Upper lobe of right lung (tissue), 1 donor: Measurements from ENCODE around the gene STK32B. TPM values are rescaled to one million over a fixed set of nuclear protein-coding genes. Genes with fewer than 3 reads are reported as not detected.

Experiments used
- ATAC-seq: fragments of 200-7000 bp; cut with Tn5 transposase; one replicate; pipeline ENCODE4 v1.9.1; 2020; ENCODE audit warnings: mild to moderate bottlenecking, moderate library complexity
- DNase-seq: peaks from one replicate; pipeline ENCODE4 v3.0.0-alpha.2; 2020
- H3K27ac ChIP-seq: fragments of 200-600 bp; one replicate; pipeline ENCODE4 v1.8.0; 2022
- H3K27me3 ChIP-seq: fragments of 200-600 bp; one replicate; pipeline ENCODE4 v1.8.0; 2022; ENCODE audit warnings: mild to moderate bottlenecking
- H3K36me3 ChIP-seq: fragments of 200-600 bp; one replicate; pipeline ENCODE4 v1.8.0; 2022
- H3K4me1 ChIP-seq: fragments of 200-600 bp; one replicate; pipeline ENCODE4 v1.8.0; 2022
- H3K4me3 ChIP-seq: fragments of 200-600 bp; one replicate; pipeline ENCODE4 v1.8.0; 2022; ENCODE audit warnings: mild to moderate bottlenecking
- H3K9me3 ChIP-seq: fragments of 200-600 bp; one replicate; pipeline ENCODE4 v1.8.0; 2022
- CTCF ChIP-seq: fragments of 200-600 bp; IDR thresholded peaks from one replicate; pipeline ENCODE4 v1.8.0; 2022; ENCODE audit warnings: antibody characterized with exemption
- intact Hi-C: fragments of 100-400 bp; cut with DNase I; formaldehyde crosslinking; loops from one replicate; pipeline ENCODE4 v1.11.0; 2022
- total RNA-seq: library from RNA; stranded (reverse); fragmentation: NEBNext Ultra II Directional; extraction: Animal tissue kit (Norgen Biotek cat#: 25700); gene quantifications from one replicate; pipeline ENCODE4 v1.2.1, GENCODE V29; 2021
- donor health status: DM: no; HTN: yes; CAD: no; lungs with severe emphysema.

The STK32B gene
- total RNA-seq, 1 donor from 2014 or later, result 2.8 TPM

- DNase-seq, result no peak
- ATAC-seq, result no peak
- Histone ChIP-seq H3K4me1 (peaks cover 18% of the 10 kb centered on the region), H3K9me3 (no peaks in the 10 kb centered on the region), H3K27ac (no peak overlapping the region), H3K27me3 (no peaks in the 10 kb centered on the region), H3K36me3 (no peaks in the 10 kb centered on the region), H3K4me3 (no peak overlapping the region)
- no peak for TF ChIP-seq CTCF
- intact Hi-C loops, result no loop called here
These were observed 20.4 kb upstream of the STK32B start for GRCh38 chr4:5030927-5031326.

- H3K36me3 ChIP-seq, result no peaks in the 10 kb centered on the region
- no peaks in the 10 kb centered on the region for H3K9me3 ChIP-seq
- H3K4me3 ChIP-seq, result no peak overlapping the region
- ATAC-seq, result no peak
- peaks cover 21% of the 10 kb centered on the region for H3K4me1 ChIP-seq
- TF ChIP-seq CTCF, result no peak
- no peaks in the 10 kb centered on the region for H3K27me3 ChIP-seq
- peak overlapping the region; percentile 73 for H3K27ac ChIP-seq
- DNase-seq, result no peak
- intact Hi-C loops, result no loop called here
These were observed 18.5 kb upstream of the STK32B start for GRCh38 chr4:5032813-5033212.

- Histone ChIP-seq H3K4me3 (no peak overlapping the region), H3K27ac (peak overlapping the region; percentile 73)
These were observed 17.9 kb upstream of the STK32B start for GRCh38 chr4:5033281-5033841.

GRCh38 chr4:5034206-5034605 is 17.1 kb upstream of the STK32B start:
- no peak for ATAC-seq
- Histone ChIP-seq H3K4me3 (no peak overlapping the region), H3K4me1 (peaks cover 25% of the 10 kb centered on the region), H3K36me3 (no peaks in the 10 kb centered on the region), H3K27ac (peak overlapping the region; percentile 73), H3K27me3 (no peaks in the 10 kb centered on the region), H3K9me3 (no peaks in the 10 kb centered on the region)
- no peak for TF ChIP-seq CTCF
- DNase-seq, result no peak
- intact Hi-C loops, result no loop called here

More at GRCh38 chr4:5033281-5033841, 17.9 kb upstream of the STK32B start:
- Histone ChIP-seq H3K27me3 (no peaks in the 10 kb centered on the region), H3K9me3 (no peaks in the 10 kb centered on the region), H3K4me1 (peaks cover 23% of the 10 kb centered on the region), H3K36me3 (no peaks in the 10 kb centered on the region)
- ATAC-seq (peak; percentile 60), DNase-seq (no peak)
- intact Hi-C loops, result no loop called here
- TF ChIP-seq CTCF, result no peak

- no peak for TF ChIP-seq CTCF
- no peak for ATAC-seq
- intact Hi-C loops, result no loop called here
- Histone ChIP-seq H3K27ac (no peak overlapping the region), H3K27me3 (no peaks in the 10 kb centered on the region), H3K4me3 (no peak overlapping the region), H3K36me3 (no peaks in the 10 kb centered on the region), H3K4me1 (peaks cover 25% of the 10 kb centered on the region), H3K9me3 (no peaks in the 10 kb centered on the region)
- DNase-seq, result no peak
These were observed 15.0 kb upstream of the STK32B start for GRCh38 chr4:5036239-5036638.
